Iris pigment epithelial cell (primary cell): ENCODE measurements around the gene LRRC8A.
A peak's percentile ranks its signal among the peaks of the same experiment; 100 is the strongest.
"Not testable (repeated sequence)": the region's sequence is repeated elsewhere in the genome, so short reads cannot be mapped to it uniquely, and the experiment has no call there.

ENCODE experiments used
- DNase-seq: peaks from one replicate; pipeline ENCODE4 v3.0.0-alpha.2; 2011; ENCODE audit warnings: low read depth

LRRC8A gene

DNA sequence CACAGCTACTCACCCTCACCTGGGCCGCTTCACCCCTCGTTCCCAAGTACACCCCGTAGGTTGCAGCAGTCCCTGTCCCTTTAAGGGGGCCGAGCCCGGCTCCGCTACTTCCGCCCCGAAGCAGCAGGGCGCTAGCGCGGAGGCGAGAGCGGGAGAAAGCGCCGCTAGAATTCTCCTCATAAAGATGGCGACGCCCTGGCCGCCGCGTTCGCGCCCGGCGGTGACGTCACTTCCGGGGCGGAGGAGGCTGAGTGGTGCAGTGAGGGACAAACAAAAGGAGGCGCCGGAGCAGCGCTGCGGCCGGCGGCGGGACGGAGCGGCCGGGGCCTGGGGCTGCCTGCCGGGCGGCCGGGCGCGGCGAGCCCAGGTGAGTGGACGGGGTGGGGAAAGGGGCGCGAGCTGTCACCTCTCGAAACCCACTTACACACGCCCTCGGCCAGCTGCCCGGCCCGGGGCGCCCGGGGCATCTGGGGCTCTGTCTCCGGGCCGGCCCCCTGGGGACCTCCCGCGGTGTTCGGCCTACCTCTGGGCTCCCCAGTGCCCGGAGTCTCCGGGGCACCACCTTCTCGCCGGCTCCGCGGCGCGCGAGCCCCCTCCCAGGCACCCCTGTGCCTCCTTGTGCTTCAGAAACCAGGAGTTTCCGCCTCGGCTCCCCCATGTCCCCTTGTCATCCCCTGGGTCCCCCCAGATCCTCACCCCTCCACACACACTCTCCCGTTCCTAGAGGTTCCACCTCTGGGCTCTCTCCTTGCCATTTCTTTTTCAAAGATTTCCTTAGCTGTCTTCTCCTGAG lies at the start of gene LRRC8A, which contains the start of gene KYAT1:
Gene LRRC8A, plus strand, starts transcription at position 250 of the 793 bp plus-strand sequence. CDS start 25,032 bp downstream, outside the sequence.
Gene KYAT1, minus strand, starts transcription at position 67 of the 793 bp plus-strand sequence. CDS start 36,545 bp downstream, outside the sequence.
- DNase-seq: peak; percentile 96

DNA sequence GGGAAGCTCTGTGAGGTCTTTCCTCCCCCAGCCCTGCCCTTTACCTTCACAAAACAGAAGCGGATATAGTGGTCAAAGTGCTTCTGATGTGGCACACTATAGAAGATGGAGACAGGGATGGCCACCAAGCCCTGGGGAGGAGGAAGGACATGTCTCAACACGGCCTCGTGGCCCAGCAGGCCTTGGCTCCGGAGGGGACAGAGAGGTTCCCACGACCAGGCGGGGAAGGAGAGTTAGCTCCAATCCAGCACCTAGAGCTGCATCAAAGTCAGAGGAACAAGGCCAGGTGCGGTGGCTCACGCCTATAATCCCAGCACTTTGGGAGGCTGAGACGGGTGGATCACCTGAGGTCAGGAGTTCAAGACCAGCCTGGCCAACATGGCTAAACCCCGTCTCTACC lies 48.2 kb upstream of the LRRC8A start:
- DNase-seq: no peak

DNA sequence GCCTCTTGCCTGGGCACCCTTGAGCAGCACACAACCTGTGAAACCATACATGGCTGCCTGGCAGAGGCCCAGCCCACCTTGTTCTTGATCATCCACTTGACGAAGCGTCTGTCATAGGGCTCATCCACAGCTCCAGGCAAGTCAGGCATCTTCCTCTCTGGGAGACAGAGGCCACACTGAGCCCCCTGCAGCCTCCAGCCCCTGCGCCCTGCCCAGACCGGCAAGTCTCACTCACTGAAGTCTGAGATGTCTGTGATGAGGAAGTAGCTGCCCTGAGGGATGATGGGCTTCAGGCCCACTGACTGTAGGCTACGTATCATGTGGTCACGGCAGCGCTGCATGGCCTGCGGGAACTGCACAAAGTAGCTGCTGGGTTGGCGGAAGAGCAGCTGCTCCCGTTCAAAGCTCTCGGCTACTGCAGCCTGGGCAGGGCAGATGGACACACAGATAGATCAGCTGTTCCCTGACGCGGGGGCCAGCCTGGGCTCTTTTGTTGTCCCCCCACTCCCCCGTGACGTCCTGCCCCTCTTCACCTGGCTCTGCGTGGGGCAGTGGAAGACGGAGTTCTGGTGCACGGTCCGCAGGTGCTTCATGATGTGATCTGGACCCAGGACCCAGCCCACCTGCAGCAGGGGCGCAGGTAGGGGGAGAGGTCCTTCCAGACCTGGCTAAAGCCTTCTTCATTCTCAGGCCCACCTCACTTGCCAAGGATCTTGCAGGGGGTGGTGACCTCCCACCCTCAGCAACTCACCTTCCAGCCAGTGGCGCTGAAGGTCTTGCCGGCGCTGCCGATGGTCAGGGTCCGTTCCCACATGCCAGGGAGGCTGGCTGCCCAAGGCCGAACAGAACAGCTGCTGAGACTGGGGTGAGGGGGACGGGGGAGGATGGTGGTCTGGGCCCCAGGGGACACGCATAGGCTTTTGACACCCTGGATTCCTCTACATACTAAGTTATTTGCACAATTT lies 46.4 kb upstream of the LRRC8A start:
- DNase-seq: no peak

DNA sequence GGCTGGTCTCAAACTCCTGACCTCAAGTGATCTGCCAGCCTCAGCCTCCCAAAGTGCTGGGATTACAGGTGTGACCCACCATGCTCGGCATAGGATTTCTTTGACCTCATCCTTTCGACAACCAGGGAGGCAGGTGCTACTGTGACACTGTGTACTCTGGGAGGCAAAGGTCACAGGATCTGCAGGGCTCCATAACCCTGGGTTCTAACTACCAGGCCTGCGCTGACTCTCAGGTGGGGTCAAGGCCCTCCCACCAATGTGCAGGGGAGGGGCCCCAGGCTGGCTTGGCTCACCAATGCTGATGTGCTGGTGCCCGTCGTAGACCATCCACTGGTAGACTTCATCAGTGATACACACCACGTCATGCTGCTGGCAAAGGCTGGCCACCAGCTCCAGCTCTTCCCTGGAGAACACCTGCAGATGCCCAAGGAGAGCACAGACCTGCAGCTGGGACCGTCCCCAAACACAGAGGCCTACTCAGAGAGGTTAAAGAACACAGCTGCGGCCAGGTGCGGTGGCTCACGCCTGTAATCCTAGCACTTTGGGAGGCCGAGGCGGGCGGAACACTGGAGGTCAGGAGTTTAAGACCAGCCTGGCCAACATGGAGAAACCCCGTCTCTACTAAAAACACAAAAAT lies 45.3 kb upstream of the LRRC8A start:
- no peak for DNase-seq

DNA sequence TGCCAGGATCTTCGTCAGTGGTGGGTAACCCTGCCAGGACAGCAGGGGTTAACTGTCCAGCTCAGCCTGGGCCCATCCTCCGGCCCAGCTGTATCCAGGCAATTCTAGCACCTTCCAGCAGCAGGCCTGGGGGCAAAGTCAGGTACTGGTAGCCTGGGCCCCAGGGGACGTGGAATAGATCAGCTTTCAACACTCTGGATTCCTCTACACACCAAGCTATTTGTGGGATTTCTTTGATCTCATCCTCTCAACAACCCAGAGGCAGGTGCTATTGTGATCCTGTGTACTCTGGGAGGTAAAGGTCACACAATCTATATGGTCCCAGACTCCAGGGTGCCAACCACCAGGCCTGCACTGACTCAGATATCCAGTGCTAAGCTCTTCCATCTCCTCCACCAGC lies 43.6 kb upstream of the LRRC8A start:
- no peak for DNase-seq

DNA sequence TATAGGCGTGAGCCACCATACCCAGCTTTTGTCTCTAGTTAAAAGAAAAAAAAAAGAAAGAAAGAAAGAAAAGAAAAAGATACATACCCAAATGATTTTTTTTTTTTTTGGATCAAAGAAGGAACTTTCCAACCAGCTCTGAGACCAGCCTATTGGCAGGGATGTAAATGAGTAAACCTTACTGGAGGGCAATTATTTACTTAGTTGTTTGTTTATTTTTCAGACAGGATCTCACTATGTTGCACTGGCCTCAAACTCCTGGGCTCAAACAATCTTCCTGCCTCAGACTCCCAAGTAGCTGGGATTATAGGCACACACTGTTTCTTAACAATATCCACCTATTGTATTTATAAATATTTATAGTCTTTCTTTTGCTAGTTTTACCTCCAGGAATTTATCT lies 41.4 kb upstream of the LRRC8A start:
- DNase-seq: no peak

DNA sequence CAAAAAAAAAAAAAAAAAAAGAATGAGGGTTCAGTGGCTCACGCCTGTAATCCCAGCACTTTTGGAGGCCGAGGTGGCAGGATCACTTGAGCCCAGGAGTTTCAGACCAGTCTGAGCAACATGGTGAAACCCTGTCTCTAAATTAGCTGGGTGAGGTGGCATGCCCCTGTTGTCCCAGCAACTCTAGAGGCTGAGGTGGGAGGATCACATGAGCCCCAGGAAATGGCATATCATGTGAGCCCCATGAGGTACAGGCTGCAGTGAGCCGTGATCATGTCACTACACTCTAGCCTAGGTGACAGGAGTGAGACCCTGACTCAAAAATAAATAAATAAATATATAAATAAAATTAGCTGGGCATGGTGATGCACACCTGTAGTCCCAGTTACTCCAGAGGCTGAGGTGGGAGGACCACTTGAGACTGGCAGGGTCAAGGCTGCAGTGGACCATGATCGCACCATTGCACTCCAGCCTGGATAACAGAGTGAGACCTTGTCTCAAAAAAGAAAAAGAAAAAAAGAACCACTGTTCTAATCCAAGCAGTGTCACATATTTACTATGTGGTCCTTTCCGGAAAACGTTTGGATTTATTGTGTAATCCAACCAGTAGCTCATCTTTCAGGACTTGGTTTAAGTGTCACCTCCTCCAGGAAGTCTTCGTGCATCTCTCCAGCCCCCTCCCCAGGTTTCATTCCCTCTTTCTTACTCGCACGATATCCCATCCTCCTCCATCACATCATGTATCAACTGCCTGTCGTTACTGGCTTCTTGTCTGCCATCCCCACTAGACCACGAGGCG lies 40.0 kb upstream of the LRRC8A start:
- no peak for DNase-seq

DNA sequence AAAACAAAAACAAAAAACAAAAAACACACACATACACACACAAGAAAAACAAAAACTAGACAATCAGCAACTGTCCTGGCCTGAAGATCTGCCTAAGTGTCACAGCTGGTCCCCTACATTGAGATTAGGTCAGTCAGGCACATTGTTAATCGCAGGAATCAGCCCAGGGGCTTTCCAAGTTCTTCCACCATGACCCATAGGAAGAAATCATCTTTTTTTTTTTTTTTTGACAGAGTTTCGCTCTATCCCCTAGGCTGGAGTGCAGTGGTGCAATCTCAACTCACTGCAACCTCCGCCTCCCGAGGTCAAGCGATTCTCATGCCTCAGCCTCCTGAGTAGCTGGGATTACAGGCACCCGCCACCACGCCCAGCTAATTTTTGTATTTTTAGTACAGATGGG lies 38.8 kb upstream of the LRRC8A start:
- not testable (repeated sequence) for DNase-seq

DNA sequence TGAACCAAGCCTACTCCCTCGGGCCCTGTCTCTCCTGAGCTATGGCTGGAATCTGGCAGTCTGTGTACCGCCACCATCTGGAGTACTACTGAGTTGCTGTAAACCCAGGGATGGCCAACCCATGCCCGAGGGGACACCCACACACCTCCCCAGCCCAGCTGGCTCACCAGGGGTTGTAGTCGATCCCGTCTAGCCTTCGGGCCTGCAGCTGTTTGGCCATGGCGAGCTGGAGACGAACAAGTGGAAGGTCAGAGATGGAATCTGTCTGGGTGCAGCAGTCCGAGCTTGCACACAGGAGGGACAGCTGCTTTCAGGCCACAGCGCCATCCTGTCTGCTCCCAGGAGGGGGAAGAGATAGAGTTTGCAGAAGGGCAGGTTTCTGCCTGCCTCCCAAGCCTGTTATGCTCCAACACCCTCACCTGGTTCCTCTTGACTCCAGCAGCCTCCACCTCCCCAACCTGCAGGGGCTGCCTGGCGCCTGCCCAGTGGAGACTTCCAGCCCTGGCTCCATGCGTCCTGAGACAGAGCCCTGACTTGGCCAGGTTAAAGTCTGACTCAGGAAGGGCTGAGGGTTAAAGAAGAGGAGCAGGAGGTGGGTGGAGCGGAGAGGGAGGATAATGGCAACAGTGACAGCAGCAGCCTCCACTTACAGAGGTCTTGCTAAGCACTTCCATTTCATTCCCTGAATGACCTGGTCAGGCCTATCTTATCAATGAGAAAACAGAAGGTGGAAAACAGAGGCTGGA lies 36.6 kb upstream of the LRRC8A start:
- DNase-seq: no peak

DNA sequence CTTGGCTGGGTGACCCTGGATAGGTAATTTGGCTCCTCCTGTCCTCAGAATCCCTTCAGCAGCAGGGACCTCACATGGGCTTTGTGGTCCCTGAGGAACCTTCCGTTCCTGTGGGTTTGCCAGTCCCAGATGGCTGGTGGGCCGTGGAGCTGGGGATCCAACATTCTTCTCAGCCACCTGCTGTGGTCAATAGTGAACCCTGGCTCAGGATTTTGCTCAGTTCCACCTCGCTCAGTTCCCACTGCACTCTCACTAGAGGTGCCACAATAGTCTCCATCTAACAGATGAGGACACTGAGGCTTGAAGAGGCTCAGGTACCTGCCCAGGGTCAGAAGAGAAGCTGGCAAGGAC lies 35.3 kb upstream of the LRRC8A start:
- DNase-seq: no peak

DNA sequence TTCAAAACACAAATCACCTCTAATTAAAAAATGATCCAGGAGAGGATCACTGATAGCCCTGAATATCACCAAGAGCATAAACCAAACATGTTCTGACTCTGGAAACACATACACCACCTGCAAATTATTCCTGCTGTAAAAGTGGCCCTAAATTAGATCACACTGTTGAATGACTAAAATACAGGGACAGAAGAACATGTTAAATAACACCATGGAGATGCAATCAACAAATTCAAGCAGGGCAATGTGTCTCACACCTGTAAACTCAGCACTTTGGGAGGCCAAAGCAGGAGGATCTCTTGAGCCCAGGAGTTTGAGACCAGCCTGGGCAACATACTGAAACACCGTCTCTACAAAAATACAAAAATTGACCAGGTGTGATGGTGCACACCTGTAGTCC lies 34.1 kb upstream of the LRRC8A start:
- DNase-seq: no peak

DNA sequence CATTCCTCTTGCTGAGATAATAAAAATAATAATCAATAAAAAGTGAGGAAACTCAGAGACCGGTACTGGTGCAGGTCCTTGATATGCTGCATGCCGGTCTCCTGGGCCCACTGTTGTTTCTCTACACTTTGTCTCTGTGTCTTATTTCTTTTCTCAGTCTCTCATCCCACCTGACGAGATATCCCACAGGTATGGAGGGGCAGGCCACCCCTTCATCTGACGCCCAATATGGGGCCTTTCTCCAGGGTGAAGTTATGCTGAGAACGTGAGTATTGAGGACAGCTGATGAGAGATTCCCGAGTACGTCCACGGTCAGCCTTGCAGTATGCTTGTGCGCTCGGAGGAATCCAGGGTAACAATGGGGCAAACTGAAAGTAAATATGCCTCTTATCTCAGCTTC lies 30.9 kb upstream of the LRRC8A start:
- DNase-seq: not testable (repeated sequence)

DNA sequence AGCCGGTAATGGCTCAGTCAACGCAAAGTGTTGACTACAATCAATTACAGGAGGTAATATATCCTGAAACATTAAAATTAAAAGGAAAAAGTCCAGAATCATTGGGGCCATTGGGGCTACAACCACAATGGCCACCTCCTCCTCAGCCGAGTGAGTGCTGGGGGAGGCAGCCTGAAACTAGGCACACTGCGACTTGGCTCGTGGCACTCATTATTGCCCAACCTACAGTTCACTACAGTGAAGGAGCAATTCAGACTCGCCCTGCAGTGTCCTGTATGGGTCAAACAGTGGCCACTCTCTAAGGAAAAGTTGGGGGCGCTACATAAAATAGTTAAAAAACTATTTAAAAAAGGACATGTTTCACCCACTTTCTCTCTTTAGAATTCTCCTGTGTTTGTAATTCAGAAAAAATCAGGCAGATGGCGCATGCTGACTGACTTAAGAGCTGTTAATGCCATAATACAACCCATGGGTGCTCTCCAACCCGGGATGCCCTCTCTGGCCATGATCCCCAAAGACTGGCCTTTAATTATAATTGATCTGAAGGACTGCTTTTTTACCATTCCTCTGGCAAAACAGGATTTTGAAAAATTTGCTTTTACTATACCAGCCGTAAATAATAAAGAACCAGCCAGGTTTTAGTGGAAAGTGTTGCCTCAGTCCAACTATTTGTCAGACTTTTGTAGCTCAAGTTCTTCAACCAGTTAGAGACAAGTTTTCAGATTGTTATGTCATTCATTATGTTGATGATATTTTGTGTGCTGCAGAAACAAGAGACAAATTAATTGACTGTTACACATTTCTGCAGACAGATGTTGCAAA lies 29.9 kb upstream of the LRRC8A start:
- peak; percentile 52 for DNase-seq

DNA sequence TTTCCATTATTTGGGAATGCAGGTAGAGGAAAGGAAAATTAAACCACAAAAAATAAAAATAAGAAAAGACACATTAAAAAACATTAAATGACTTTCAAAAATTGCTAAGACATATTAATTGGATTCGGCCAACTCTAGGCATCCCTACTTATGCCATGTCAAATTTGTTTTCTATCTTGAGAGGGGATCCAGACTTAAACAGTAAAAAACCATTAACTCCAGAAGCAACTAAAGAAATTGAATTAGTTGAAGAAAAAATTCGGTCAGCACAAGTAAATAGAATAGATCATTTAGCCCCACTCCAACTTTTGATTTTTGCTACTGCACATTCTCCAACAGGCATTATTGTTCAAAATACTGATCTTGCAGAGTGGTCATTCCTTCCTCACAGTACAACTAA lies 29.3 kb upstream of the LRRC8A start:
- not testable (repeated sequence) for DNase-seq

DNA sequence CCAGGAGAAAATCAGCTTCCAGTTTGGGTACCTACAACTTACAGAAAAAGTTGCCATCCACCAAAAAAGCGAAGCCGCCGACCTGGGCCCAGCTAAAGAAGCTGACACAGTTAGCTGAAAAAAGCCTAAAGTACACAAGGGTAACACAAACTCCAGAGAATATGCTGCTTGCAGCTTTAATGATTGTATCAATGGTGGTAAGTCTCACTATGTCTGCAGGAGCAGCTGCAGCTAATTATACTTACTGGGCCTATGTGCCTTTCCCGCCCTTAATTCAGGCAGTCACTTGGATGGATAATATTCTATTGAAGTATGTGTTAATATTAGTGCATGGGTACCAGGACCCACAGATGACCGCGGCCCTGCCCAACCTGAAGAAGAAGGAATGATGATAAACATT lies 27.5 kb upstream of the LRRC8A start:
- DNase-seq: not testable (repeated sequence)

DNA sequence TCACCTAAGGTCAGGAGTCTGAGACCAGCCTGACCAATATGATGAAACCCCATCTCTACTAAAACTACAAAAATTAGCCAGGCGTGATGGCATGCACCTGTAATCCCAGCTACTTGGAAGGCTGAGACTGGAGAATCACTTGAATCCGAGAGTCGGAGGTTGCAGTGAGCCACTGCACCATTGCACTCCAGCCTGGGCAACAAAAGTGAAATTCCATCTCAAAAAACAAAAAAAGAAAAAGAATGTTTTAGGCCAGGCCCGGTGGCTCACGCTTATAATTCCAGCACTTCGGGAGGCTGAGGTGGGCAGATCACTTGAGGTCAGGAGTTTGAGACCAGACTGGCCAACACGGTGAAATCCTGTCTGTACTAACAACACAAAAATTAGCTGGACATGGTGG lies 23.5 kb upstream of the LRRC8A start:
- not testable (repeated sequence) for DNase-seq

DNA sequence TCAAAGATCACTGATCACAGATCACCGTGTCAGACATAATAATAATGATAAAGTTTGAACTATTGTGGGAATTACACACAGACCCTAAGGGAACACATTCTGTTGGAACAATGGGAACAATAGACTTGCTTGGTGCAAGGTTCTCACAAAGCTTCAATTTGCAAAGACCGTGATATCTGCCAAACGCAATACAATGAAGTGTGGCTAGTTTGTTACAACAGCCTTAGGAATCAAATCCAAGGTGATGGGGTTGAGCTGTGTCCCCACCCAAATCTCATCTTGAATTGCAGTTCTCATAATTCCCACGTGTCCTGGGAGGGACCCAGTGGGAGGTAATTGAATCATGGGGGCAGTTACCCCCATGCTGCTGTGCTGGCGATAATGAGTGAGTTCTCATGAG lies 21.0 kb upstream of the LRRC8A start:
- no peak for DNase-seq

DNA sequence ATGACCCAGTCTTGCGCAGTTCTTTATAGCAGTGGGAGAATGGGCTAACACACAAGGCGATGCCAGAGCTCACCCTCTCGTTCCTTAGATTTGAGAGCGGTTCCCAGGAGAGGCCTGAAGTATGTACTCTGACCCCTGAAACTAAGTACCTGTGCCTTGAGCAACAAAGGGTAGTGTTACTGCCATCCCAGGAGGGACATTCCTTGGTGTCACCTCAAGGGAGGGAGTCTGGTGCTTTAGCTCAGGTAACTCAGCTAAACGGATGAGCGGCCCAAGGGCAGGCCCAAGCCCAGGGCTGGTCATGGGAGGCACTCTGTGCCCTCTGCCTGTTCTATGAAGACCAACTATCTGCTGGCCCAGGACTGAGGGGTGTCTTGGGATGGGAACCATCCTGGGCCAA lies 20.4 kb upstream of the LRRC8A start:
- no peak for DNase-seq

DNA sequence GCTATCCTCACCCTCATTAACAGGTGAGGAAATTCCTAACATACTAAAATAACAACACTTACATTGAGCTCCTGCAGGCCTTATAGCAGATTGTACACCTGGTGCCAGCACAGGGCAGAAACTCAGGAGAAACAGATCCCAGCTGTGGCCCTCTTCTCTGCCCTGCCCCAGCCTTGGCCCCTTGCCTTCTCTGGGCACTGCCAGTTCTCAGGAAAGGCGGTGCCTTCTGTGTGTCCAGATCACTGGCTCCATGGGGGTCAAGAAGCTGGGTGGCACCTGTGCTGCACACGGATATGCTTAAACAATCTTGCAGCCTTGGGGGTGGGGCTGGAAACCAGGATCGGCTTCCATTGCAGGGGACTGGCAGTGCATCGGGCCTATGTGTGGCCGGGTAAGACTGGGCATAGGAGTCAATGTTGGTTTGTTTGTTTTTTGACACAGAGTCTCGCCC lies 19.5 kb upstream of the LRRC8A start:
- no peak for DNase-seq

DNA sequence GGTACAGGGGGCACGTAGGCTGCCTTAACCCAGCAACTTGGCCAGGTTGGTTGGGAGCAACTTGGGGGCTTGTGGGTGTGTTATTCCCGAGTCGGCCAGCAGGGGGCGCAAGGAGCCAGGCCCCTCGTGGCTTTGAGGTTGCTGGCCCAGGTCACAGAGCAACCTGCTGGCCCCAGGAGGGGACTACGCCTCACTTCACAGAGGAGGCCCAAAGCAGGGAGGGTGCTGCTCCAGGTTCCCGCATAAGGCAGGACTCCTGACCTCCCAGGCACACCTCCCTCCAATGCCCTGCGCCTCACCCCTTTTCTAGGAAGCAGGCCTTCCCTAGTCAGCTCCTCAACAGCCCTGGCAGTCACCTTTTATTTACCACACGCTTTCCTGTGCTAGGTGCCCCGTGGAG lies 18.3 kb upstream of the LRRC8A start:
- DNase-seq: peak; percentile 44
